T-helper 2 cell treated with Interferon-gamma antibody and Interleukin-4, amounts not matched to agents 100 ng/mL and 5 ng/mL, for 36 hours (primary cell): Measurements from ENCODE around the gene PREX1. TPM values are rescaled to one million over a fixed set of nuclear protein-coding genes. Genes with fewer than 3 reads are reported as not detected.

Source experiments
- intact Hi-C: fragments of 100-400 bp; cut with micrococcal nuclease; formaldehyde crosslinking; loops from one replicate; pipeline ENCODE4 v1.15.1; 2023
- total RNA-seq: library from RNA; stranded (reverse); gene quantifications from 2 replicates; pipeline ENCODE4 v1.2.3, GENCODE V29; 2022

Gene PREX1
- total RNA-seq, 1 donor from 2014 or later, result 53.0 TPM

- intact Hi-C loops, result no loop called here
These were observed 185.5 kb downstream of the PREX1 start for GRCh38 chr20:48642105-48642880.

GRCh38 chr20:48640871-48641270 is 186.9 kb downstream of the PREX1 start:
- intact Hi-C loops, result no loop called here

GRCh38 chr20:48639899-48640298 is 187.9 kb downstream of the PREX1 start:
- intact Hi-C loops, result no loop called here

GRCh38 chr20:48638546-48638945 is 189.3 kb downstream of the PREX1 start:
- intact Hi-C loops, result no loop called here

GRCh38 chr20:48637461-48637860 is 190.3 kb downstream of the PREX1 start:
- intact Hi-C loops, result no loop called here

GRCh38 chr20:48636301-48636700 is 191.5 kb downstream of the PREX1 start:
- intact Hi-C loops, result loop anchor here (1.0 kb wide), 1 partner anchor 269 kb away; no protein-coding TSS in a partner anchor

GRCh38 chr20:48635791-48636267 is 192.0 kb downstream of the PREX1 start:
- intact Hi-C loops, result loop anchor here (1.0 kb wide), 1 partner anchor 269 kb away; no protein-coding TSS in a partner anchor

- intact Hi-C loops, result no loop called here
These were observed 192.4 kb downstream of the PREX1 start for GRCh38 chr20:48635361-48635760.

GRCh38 chr20:48634641-48635040 is 193.2 kb downstream of the PREX1 start:
- intact Hi-C loops, result no loop called here

- intact Hi-C loops, result no loop called here
These were observed 194.1 kb downstream of the PREX1 start for GRCh38 chr20:48633620-48634257.

GRCh38 chr20:48632825-48633619 is 194.8 kb downstream of the PREX1 start:
- intact Hi-C loops, result no loop called here

GRCh38 chr20:48632017-48632824 is 195.6 kb downstream of the PREX1 start:
- intact Hi-C loops, result no loop called here

- intact Hi-C loops, result no loop called here
These were observed 196.4 kb downstream of the PREX1 start for GRCh38 chr20:48631114-48632016.

GRCh38 chr20:48630342-48631075 is 197.3 kb downstream of the PREX1 start:
- intact Hi-C loops, result no loop called here

GRCh38 chr20:48629960-48630315 is 197.9 kb downstream of the PREX1 start:
- intact Hi-C loops, result no loop called here

GRCh38 chr20:48629069-48629959 is 198.5 kb downstream of the PREX1 start:
- intact Hi-C loops, result no loop called here

GRCh38 chr20:48627737-48628128 is 200.1 kb downstream of the PREX1 start:
- intact Hi-C loops, result no loop called here
